GM18502 (cell line): Measurements from ENCODE around the gene GLIS2.

Experiments
- ATAC-seq: cut with Tn5 transposase; IDR thresholded peaks from one replicate; pipeline ENCODE4 v1.9.1; 2021; ENCODE audit warnings: mild to moderate bottlenecking; ENCODE audit not compliant: unreplicated experiment, poor library complexity

GLIS2 gene

GRCh38 chr16:4295581-4295980 lies 20.3 kb upstream of the GLIS2 start:
- no peak for ATAC-seq

GRCh38 chr16:4297480-4297879 lies 18.4 kb upstream of the GLIS2 start:
- ATAC-seq = no peak

DNA sequence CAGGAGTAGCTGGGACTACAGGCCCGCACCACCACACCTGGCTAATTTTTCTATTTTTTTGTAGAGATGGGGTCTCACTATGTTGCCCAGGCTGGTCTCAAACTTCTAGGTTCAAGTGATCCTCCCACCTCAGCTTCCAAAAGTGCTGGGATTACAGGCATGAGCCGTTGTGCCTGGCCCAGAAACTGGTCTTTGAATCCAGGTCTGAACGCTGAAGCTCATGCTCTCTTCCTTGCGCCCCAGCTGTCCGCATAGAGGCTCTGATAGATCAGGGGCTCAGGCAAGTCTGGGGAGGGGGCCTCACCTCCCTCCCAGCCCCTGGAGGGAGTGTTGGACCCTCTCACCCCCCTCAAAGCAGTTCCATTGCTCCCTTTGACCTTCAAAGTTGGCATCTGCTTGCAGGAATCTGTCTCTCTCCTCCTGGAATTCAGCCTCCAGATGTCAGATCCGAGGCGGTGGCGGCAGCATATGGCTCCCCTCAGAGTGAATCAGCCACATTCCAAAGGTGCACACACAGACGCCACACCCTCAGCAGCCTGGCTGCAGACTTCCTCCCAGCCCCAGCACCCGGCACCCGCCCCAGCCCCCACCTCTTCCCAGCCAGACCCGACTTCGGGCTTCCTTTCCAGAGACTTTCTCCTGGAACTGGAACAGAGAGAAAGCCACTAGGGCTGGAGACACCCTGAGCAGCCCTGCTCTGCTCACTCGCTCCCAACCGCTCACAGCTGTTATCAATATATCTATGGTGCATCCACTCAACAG lies 16.9 kb upstream of the GLIS2 start:
- ATAC-seq = no peak

DNA sequence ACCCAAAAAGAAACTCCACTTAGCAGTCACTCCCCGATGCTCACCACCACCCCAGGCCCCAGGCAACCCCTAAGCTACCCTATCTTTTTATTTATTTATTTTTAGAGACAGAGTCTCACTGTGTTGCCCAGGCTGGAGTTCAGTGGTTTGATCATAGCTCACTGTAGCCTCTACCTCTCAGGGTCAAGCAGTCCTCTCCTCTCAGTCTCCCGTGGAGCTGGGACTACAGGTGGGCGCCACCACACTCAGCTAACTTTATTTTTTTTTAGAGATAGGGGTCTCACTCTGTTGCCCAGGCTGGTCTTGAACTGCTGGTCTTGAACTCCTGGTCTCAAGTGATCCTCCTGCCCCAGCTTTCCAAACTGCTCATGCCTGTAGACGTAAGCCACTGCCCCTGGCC lies 14.7 kb upstream of the GLIS2 start:
- no peak for ATAC-seq

DNA sequence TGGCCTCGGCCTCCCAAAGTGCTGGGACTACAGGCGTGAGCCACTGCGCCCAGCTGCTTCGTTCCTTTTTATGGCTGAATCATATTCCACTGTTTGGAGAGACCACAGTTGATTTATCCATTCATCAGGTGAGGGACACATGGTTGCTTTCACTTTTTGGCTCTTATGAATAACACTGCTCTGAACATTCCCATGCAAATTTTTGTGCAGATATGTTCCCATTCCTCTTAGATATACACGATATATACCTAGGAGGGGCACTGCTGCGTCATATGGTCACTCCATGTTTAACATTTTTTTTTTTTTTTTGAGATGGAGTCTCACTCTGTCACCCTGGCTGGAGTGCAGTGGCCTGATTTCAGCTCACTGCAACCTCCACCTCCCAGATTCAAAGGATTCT lies 13.9 kb upstream of the GLIS2 start:
- no peak for ATAC-seq

DNA sequence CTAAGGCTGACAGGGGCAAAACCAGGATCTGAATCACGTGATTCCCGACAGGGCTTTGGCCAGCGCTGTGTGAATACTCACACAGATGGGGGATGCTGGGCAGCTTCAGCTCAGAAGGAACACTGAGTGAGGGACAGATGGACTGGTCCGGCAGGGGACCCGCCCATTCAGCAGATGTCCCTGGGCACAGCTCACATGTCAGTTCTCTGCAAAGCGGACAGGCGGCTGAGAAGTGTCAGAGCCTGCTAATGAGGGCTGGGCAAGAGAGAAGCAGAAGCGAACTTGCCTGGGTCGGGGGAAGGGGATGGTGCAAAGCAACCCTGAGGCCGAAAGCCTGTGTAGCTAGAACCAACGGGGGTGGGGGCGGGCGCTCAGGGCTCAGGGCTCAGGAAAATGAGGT lies 11.9 kb upstream of the GLIS2 start:
- no peak for ATAC-seq

GRCh38 chr16:4306470-4307214 lies 9.2 kb upstream of the GLIS2 start:
- no peak for ATAC-seq

GRCh38 chr16:4307215-4308037 lies 8.4 kb upstream of the GLIS2 start:
- peak; percentile 83 for ATAC-seq

DNA sequence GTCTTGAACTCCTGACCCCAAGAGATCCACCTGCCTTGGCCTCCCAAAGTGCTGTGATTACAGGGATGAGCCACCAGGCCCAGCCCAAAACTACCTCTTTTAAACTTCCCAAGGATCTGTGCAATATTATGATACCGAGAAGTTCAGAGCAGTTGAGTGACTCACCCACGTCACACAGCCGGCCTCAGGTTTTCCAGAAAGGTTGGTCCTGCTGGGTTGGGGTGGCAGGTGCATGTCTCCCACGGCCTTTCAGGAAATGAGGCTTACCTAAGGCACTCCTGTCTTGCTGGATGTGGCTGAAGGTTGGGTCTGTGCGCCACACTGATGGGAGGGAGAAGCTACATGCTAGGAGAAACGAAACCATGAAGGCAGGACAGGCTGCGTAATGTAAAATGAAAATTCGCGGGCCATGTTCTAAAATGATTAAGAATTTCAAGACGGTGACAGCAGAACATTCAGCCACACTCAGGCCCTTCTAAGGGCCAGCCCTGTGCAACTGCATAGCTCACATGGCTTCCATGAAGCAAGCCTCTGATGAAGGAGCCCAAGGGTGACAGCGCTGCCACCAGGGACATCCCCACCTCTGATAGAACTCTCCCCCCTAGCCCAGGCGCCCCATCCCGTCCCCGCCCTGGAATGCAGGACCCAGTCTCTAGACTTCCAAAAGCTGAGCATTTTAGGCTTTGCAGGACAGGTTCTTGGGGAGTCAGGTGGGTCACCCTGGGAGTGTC lies 6.6 kb upstream of the GLIS2 start:
- ATAC-seq = no peak

DNA sequence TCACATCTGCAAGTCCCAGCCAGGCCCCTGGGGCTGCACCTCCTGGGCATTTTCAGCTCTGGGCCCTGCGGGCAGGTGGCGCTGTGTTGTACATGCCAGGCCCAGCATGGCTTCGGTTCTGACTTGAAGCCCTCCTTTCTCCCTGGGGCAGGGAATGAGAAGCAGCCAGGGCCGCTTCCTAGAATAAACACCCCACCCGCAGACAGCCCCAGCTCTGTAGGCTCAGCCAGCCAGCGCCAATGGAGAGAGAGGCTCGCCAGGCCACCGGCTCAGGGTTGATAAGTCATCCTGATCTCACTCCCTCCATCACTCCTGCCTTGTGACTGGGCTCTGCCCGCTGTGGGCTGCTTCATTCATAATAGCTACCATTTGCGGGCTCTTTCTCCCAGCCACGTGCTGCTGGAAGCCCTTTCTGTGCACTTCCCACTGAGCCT lies 6.0 kb upstream of the GLIS2 start:
- no peak for ATAC-seq

- ATAC-seq = no peak
These were observed 2.0 kb upstream of the GLIS2 start for GRCh38 chr16:4313563-4314531.

GRCh38 chr16:4314532-4315185 lies 1.2 kb upstream of the GLIS2 start:
- ATAC-seq = no peak

- no peak for ATAC-seq
These were observed 419 bp downstream of the GLIS2 start for GRCh38 chr16:4316108-4316863.

DNA sequence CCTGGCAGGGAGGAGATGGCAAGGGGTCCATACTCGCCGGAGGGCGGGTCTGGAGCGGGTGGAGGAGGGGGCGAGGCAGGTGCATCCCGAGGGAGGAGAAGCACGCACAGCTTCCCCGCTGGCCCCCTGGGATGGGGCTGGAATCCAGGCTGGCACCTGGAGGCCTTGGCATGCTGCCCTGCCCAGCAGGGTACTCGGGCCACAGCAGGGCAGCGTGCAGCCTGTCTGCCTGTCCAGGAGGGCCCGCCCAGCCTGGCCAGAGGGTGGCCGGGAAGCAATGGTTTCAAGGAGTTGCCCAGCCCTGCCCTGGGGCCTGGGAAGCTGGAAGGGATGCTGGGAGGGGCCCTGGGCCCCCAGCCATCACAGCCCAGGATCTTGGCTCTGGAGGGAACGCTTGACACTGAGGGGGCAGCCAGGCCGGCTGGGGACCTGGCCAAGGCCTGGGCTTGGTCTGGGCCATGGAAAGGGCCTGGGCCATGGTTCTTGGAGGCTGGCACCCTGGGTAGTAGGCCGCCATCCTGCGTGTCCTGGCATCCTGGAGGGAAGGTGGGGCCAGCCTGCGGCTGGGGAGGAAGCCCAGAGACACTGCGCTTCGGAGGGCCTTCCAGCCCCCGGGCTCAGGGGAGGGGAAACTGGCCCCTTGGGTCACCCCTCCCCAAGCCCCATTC lies 1.1 kb downstream of the GLIS2 start:
- ATAC-seq = no peak

DNA sequence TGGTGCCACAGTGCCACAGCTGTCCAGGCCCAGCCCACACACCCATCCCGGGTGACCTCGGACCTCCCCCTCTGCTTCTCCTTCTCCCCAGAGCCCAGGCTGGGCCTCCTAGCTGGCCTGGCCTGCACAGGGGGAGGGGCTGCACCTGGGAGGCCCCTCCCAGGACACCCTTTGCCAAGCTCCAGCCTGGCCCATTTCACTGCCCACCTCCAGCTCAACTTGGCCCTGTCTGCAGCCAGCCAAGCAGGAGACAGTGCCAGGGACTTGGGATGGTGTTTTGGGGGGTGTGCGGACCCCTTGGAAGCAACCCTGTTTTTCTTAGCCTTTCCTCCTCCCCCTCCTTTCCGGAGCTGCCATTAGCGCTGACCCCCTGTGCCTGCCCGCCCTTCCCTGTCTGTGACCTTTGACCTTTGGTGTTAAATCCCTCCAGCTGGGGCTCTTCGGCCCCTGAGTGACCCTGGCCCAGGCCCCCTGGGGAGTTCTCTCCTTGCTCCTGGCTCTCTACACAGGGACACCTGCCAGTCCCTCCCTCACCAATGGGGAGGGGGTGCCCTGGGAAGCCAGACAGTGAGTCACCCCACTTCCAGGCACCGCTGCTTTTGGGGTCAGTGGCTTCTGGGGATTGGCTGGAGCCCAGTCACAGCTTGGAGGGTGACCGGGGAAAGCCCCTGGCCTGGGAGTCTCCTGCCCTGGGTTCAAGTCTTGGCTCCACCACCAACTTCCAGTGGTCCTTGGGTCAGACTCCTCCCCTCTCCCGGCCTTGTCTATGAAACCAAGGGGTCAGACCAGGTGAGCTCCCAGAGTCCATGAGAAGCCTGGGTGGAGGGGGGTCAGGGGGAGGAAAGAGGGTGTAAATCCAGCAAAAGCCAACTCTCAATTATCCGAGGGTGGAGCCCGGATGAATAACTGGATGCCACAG lies 1.9 kb downstream of the GLIS2 start:
- ATAC-seq = no peak

DNA sequence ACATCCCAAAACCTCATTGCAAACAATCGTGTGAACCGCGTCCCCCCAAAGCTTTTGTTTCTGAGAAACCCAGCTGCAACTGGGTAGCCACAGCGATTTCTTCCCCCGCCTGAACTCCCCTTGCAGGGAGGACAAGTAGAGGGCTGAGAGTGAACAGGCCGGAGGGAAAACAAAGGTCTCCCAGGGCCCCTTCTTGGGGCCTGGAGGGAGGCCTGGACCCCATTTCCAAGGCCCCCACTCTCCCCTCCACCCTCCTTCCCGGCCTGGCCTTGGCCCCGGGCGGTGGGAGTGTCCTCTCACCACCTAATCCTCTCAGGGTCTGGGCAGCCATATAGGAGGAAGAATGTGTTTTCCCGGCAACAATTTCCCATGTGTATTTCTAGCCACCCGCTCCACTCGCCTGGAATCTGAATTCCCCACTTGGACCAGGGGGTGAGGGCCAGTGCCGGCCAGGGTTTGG lies 2.6 kb downstream of the GLIS2 start:
- ATAC-seq = no peak
